IMR-90 (cell line): ENCODE data around the gene IL12RB1.

ENCODE experiments used
- CHD1 ChIP-seq: IDR thresholded peaks from 2 replicates; pipeline ENCODE4 v1.6.1; 2012; ENCODE audit warnings: low read depth, low read length, improper control_type of control experiment
- POLR2A ChIP-seq: IDR thresholded peaks from 2 replicates; pipeline ENCODE4 v1.6.1; 2012; ENCODE audit warnings: mild to moderate bottlenecking, low read depth, low read length
- RCOR1 ChIP-seq: IDR thresholded peaks from 2 replicates; pipeline ENCODE4 v1.6.1; 2012; ENCODE audit warnings: mild to moderate bottlenecking, low read length, improper control_type of control experiment; ENCODE audit not compliant: insufficient replicate concordance
- TF ChIP-seq, protein P1 (sequence below): conservative IDR thresholded peaks from 2 replicates; pipeline ENCODE4 v1.5.1; 2012; ENCODE audit warnings: mild to moderate bottlenecking, low read depth, low read length, improper control_type of control experiment

DNA sequence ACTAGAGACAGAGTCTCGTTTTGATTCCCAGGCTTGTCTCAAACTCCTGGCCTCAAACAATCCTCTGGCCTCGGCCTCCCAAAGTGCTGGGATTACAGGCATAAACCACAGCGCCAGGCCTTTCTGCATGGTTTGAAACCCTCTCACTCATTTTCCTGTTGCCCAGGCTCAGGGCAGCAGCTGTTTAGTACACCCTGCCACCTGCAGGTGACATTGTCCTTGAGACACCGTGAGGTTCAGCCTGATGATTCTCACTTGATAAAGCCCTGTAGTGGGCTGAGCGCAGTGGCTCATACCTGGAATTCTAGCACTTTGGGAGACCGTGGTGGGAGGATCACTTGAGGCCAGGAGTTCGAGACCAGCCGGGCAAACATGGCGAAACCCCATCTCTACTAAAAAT lies 12.5 kb downstream of the IL12RB1 start:
- no peak for TF ChIP-seq RCOR1
- TF ChIP-seq, protein P1, sequence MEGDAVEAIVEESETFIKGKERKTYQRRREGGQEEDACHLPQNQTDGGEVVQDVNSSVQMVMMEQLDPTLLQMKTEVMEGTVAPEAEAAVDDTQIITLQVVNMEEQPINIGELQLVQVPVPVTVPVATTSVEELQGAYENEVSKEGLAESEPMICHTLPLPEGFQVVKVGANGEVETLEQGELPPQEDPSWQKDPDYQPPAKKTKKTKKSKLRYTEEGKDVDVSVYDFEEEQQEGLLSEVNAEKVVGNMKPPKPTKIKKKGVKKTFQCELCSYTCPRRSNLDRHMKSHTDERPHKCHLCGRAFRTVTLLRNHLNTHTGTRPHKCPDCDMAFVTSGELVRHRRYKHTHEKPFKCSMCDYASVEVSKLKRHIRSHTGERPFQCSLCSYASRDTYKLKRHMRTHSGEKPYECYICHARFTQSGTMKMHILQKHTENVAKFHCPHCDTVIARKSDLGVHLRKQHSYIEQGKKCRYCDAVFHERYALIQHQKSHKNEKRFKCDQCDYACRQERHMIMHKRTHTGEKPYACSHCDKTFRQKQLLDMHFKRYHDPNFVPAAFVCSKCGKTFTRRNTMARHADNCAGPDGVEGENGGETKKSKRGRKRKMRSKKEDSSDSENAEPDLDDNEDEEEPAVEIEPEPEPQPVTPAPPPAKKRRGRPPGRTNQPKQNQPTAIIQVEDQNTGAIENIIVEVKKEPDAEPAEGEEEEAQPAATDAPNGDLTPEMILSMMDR, result no peak
- no peak for TF ChIP-seq POLR2A
- no peak for TF ChIP-seq CHD1
